ENCODE results near the gene SELL. TPM values are rescaled to one million over a fixed set of nuclear protein-coding genes. Genes with fewer than 3 reads are reported as not detected.
"Not testable (repeated sequence)": the region's sequence is repeated elsewhere in the genome, so short reads cannot be mapped to it uniquely, and the experiment has no call there.

SELL gene
- polyA plus RNA-seq, 1 donor = 2.1 TPM

DNA sequence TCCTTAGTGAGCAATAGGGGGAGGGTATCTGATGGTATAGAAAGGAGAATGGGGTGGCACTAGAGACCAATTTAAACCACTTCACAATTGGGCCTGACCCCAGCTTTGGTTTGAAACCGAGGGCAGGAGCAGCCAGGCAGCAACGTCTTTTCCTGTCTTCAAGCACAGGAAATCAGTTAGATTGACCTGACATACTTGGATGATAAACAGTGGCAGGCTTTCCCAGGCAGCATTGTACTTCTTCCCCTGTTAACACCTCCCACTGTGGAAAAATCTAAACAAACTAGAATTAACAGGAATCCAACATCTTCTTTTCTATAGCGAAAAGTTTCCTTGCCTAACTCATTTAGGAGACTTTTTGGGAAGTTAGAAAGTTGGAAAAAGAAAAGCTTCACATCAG is 40.6 kb downstream of the SELL start:
- Histone ChIP-seq H3K4me3 (ENCODE audit: low read length) (no peak overlapping the region), H3K4me1 (ENCODE audit: control insufficient read depth, insufficient read depth, low read length) (no peaks in the 10 kb centered on the region), H3K36me3 (ENCODE audit: control insufficient read depth, insufficient read depth, low read length) (no peaks in the 10 kb centered on the region), H3K9me3 (ENCODE audit: control insufficient read depth, low read depth, low read length) (no peaks in the 10 kb centered on the region), H3K27ac (ENCODE audit: low read length) (no peak overlapping the region), H3K27me3 (ENCODE audit: control insufficient read depth, insufficient read depth, low read length) (no peaks in the 10 kb centered on the region)
- DNase-seq = no peak
- WGBS (ENCODE audit: insufficient coverage, low lambda C conversion rate) = 60% methylated on average over 1 of the region's 3 CpGs

DNA sequence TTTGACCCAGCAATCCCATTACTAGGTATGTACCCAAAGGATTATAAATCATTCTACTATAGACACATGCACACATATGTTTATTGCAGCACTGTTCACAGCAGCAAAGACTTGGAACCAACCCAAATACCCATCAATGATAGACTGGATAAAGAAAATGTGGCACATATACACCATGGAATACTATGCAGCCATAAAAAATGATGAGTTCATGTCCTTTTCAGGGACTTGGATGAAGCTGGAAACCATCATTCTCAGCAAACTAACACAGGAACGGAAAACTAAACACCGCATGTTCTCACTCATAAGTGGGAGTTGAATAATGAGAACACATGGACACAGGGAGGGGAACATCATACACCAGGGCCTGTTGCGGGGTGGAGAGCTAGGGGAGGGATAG is 41.2 kb downstream of the SELL start:
- H3K27me3 ChIP-seq (ENCODE audit: control insufficient read depth, insufficient read depth, low read length); H3K36me3 ChIP-seq (ENCODE audit: control insufficient read depth, insufficient read depth, low read length); H3K9me3 ChIP-seq (ENCODE audit: control insufficient read depth, low read depth, low read length); DNase-seq; H3K27ac ChIP-seq (ENCODE audit: low read length); H3K4me1 ChIP-seq (ENCODE audit: control insufficient read depth, insufficient read depth, low read length); H3K4me3 ChIP-seq (ENCODE audit: low read length): not testable (repeated sequence)
- WGBS (ENCODE audit: insufficient coverage, low lambda C conversion rate) = no CpG with 5 or more reads among the region's 3 CpGs

GRCh38 chr1:169667699-169668596 is 43.5 kb downstream of the SELL start:
- not testable (repeated sequence) for H3K9me3 ChIP-seq (ENCODE audit: control insufficient read depth, low read depth, low read length); DNase-seq; H3K27me3 ChIP-seq (ENCODE audit: control insufficient read depth, insufficient read depth, low read length); H3K36me3 ChIP-seq (ENCODE audit: control insufficient read depth, insufficient read depth, low read length); H3K27ac ChIP-seq (ENCODE audit: low read length); H3K4me1 ChIP-seq (ENCODE audit: control insufficient read depth, insufficient read depth, low read length); H3K4me3 ChIP-seq (ENCODE audit: low read length)
- no CpG with 5 or more reads among the region's 28 CpGs for WGBS (ENCODE audit: insufficient coverage, low lambda C conversion rate)

- H3K4me3 ChIP-seq (ENCODE audit: low read length); H3K36me3 ChIP-seq (ENCODE audit: control insufficient read depth, insufficient read depth, low read length); H3K27me3 ChIP-seq (ENCODE audit: control insufficient read depth, insufficient read depth, low read length); H3K9me3 ChIP-seq (ENCODE audit: control insufficient read depth, low read depth, low read length); H3K4me1 ChIP-seq (ENCODE audit: control insufficient read depth, insufficient read depth, low read length); DNase-seq; H3K27ac ChIP-seq (ENCODE audit: low read length): not testable (repeated sequence)
- 80% methylated on average over 1 of the region's 2 CpGs for WGBS (ENCODE audit: insufficient coverage, low lambda C conversion rate)
These were observed 44.2 kb downstream of the SELL start for GRCh38 chr1:169667227-169667639.

GRCh38 chr1:169662680-169663079 is 48.7 kb downstream of the SELL start:
- not testable (repeated sequence) for H3K36me3 ChIP-seq (ENCODE audit: control insufficient read depth, insufficient read depth, low read length); H3K27ac ChIP-seq (ENCODE audit: low read length); H3K4me3 ChIP-seq (ENCODE audit: low read length); H3K27me3 ChIP-seq (ENCODE audit: control insufficient read depth, insufficient read depth, low read length); H3K9me3 ChIP-seq (ENCODE audit: control insufficient read depth, low read depth, low read length); H3K4me1 ChIP-seq (ENCODE audit: control insufficient read depth, insufficient read depth, low read length); DNase-seq
- no CpG with 5 or more reads among the region's 8 CpGs for WGBS (ENCODE audit: insufficient coverage, low lambda C conversion rate)

DNA sequence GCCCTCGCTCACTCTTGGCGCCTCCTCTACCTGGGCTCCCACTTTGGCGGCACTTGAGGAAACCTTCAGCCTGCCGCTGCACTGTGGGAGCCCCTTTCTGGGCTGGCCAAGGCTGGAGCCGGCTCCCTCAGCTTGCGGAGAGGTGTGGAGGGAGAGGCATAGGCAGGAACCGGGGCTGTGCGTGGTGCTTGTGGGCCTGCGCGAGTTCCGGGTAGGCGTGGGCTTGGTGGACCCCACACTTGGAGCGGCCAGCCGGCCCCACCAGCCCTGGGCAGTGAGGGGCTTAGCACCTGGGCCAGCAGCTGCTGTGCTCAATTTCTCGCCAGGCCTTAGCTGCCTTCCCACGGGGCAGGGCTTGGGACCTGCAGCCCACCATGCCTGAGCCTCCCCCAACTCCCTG is 50.4 kb downstream of the SELL start:
- not testable (repeated sequence) for H3K9me3 ChIP-seq (ENCODE audit: control insufficient read depth, low read depth, low read length)
- no CpG with 5 or more reads among the region's 16 CpGs for WGBS (ENCODE audit: insufficient coverage, low lambda C conversion rate)

GRCh38 chr1:169658777-169659176 is 52.6 kb downstream of the SELL start:
- H3K4me3 ChIP-seq (ENCODE audit: low read length); H3K9me3 ChIP-seq (ENCODE audit: control insufficient read depth, low read depth, low read length); DNase-seq; H3K4me1 ChIP-seq (ENCODE audit: control insufficient read depth, insufficient read depth, low read length); H3K36me3 ChIP-seq (ENCODE audit: control insufficient read depth, insufficient read depth, low read length); H3K27ac ChIP-seq (ENCODE audit: low read length); H3K27me3 ChIP-seq (ENCODE audit: control insufficient read depth, insufficient read depth, low read length): not testable (repeated sequence)

More for the DNA sequence above, 50.4 kb downstream of the SELL start:
- H3K27me3 ChIP-seq (ENCODE audit: control insufficient read depth, insufficient read depth, low read length); H3K4me1 ChIP-seq (ENCODE audit: control insufficient read depth, insufficient read depth, low read length); H3K27ac ChIP-seq (ENCODE audit: low read length); DNase-seq; H3K4me3 ChIP-seq (ENCODE audit: low read length); H3K36me3 ChIP-seq (ENCODE audit: control insufficient read depth, insufficient read depth, low read length): not testable (repeated sequence)

DNA sequence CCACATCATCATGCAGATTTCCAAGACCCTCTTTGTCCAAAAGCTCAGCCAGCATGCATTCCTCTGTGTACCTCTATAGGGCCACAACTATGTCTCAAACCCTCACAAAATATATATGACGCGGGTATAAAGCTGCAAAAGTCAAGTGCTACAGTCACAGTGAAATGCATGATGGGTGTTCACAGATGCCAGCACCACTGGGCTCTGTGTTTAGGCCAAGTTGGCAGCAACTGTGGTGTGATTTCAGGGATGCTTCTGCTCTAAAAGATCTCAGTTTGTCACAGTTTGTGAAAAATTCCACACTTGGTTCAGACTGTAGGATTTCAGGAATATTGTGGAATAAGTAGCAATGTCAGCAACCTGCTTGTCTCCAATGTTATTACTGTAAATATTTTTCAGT is 57.5 kb downstream of the SELL start:
- H3K9me3 ChIP-seq (ENCODE audit: control insufficient read depth, low read depth, low read length) = no peaks in the 10 kb centered on the region
- H3K27me3 ChIP-seq (ENCODE audit: control insufficient read depth, insufficient read depth, low read length) = peaks cover 6% of the 10 kb centered on the region
- no peak overlapping the region for H3K4me3 ChIP-seq (ENCODE audit: low read length)
- H3K4me1 ChIP-seq (ENCODE audit: control insufficient read depth, insufficient read depth, low read length) = no peaks in the 10 kb centered on the region
- H3K36me3 ChIP-seq (ENCODE audit: control insufficient read depth, insufficient read depth, low read length) = no peaks in the 10 kb centered on the region
- no CpG with 5 or more reads among the region's 2 CpGs for WGBS (ENCODE audit: insufficient coverage, low lambda C conversion rate)
- H3K27ac ChIP-seq (ENCODE audit: low read length) = no peak overlapping the region
- DNase-seq = no peak

DNA sequence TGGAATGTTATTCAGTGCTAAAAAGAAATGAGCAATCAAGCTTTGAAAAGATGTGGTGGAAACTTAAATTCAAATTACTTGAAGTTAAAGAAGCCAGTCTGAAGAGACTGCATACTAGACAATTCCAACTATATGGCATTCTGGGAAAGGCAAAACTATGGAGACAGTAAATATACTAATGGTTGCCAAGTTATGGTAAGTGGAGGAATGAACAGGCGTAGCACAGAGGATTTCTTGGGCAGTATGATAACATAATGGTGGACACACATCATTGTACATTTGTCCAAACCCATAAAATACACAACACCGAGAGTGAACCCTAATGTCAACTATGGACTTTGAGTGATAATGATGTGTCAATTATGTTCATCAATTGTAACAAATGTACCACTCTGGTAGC is 60.4 kb downstream of the SELL start:
- no peaks in the 10 kb centered on the region for H3K36me3 ChIP-seq (ENCODE audit: control insufficient read depth, insufficient read depth, low read length)
- no peak overlapping the region for H3K4me3 ChIP-seq (ENCODE audit: low read length)
- H3K4me1 ChIP-seq (ENCODE audit: control insufficient read depth, insufficient read depth, low read length) = no peaks in the 10 kb centered on the region
- DNase-seq = no peak
- H3K27ac ChIP-seq (ENCODE audit: low read length) = no peak overlapping the region
- H3K27me3 ChIP-seq (ENCODE audit: control insufficient read depth, insufficient read depth, low read length) = peaks cover 2% of the 10 kb centered on the region
- H3K9me3 ChIP-seq (ENCODE audit: control insufficient read depth, low read depth, low read length) = no peaks in the 10 kb centered on the region
- 40% methylated on average over 1 of the region's 2 CpGs for WGBS (ENCODE audit: insufficient coverage, low lambda C conversion rate)

- Histone ChIP-seq H3K36me3 (ENCODE audit: control insufficient read depth, insufficient read depth, low read length) (no peaks in the 10 kb centered on the region), H3K27me3 (ENCODE audit: control insufficient read depth, insufficient read depth, low read length) (peaks cover 2% of the 10 kb centered on the region), H3K4me1 (ENCODE audit: control insufficient read depth, insufficient read depth, low read length) (no peaks in the 10 kb centered on the region), H3K4me3 (ENCODE audit: low read length) (no peak overlapping the region), H3K27ac (ENCODE audit: low read length) (no peak overlapping the region), H3K9me3 (ENCODE audit: control insufficient read depth, low read depth, low read length) (no peaks in the 10 kb centered on the region)
- DNase-seq = no peak
- WGBS (ENCODE audit: insufficient coverage, low lambda C conversion rate) = 83% methylated on average over 1 of the region's 4 CpGs
These were observed 60.9 kb downstream of the SELL start for GRCh38 chr1:169650551-169650950.

- H3K9me3 ChIP-seq (ENCODE audit: control insufficient read depth, low read depth, low read length) = no peaks in the 10 kb centered on the region
- WGBS (ENCODE audit: insufficient coverage, low lambda C conversion rate) = no CpG with 5 or more reads among the region's 1 CpG
- H3K27me3 ChIP-seq (ENCODE audit: control insufficient read depth, insufficient read depth, low read length) = no peaks in the 10 kb centered on the region
- no peak for DNase-seq
- H3K27ac ChIP-seq (ENCODE audit: low read length) = no peak overlapping the region
- H3K4me1 ChIP-seq (ENCODE audit: control insufficient read depth, insufficient read depth, low read length) = no peaks in the 10 kb centered on the region
- H3K36me3 ChIP-seq (ENCODE audit: control insufficient read depth, insufficient read depth, low read length) = no peaks in the 10 kb centered on the region
- H3K4me3 ChIP-seq (ENCODE audit: low read length) = no peak overlapping the region
These were observed 62.7 kb downstream of the SELL start for GRCh38 chr1:169648709-169649108.

All from large intestine (tissue), 3 donors.